ENCODE results near the gene SGPL1. TPM values are rescaled to one million over a fixed set of nuclear protein-coding genes. Genes with fewer than 3 reads are reported as not detected.

SGPL1 gene
- total RNA-seq, 1 donor: 26.3 TPM

Small RNA genes within 50 kb of the gene (small RNA-seq; reads per million reads assigned to genes)
- gene RPS26P40: not detected

Other genes starting within 250 kb of the SGPL1 start
- not detected in 2 replicates for gene PRF1, start 213.2 kb upstream of the SGPL1 start, total RNA-seq (ENCODE audit: low replicate concordance)
- 2.0 and 5.3 TPM in 2 replicates for gene ADAMTS14, start 143.4 kb upstream of the SGPL1 start, total RNA-seq (ENCODE audit: low replicate concordance)
- not detected in 2 replicates for gene TBATA, start 30.6 kb upstream of the SGPL1 start, total RNA-seq (ENCODE audit: low replicate concordance)
- gene PCBD1, start 72.6 kb downstream of the SGPL1 start, total RNA-seq (ENCODE audit: low replicate concordance): 3.4 and 23.7 TPM in 2 replicates